Liver (tissue), 9 donors: Measurements from ENCODE around the gene C3. TPM values are rescaled to one million over a fixed set of nuclear protein-coding genes. Genes with fewer than 3 reads are reported as not detected.

Source experiments
- DNase-seq: peaks from one replicate; pipeline ENCODE4 v3.0.0-alpha.2; 2017; ENCODE audit warnings: low spot score
- H3K27ac ChIP-seq, 2 donors: one replicate each; pipeline ENCODE4 v1.7.0; 2013; ENCODE audit warnings: inconsistent platforms in 2 of 2, low read length in 2 of 2, control low read depth in 1 of 2, low read depth in 1 of 2, mild to moderate bottlenecking in 1 of 2
- H3K27me3 ChIP-seq, 4 donors: one replicate each; pipeline versions ENCODE4 v1.6.1 to v1.7.0; 2013; ENCODE audit warnings: low read length in 3 of 4, inconsistent platforms in 1 of 4, mild to moderate bottlenecking in 1 of 4, moderate library complexity in 1 of 4; ENCODE audit not compliant: control insufficient read depth in 4 of 4, insufficient read depth in 4 of 4
- H3K36me3 ChIP-seq, 4 donors: one replicate each; pipeline versions ENCODE4 v1.6.1 to v1.7.0; 2013; ENCODE audit warnings: low read length in 3 of 4, mild to moderate bottlenecking in 3 of 4, low read depth in 1 of 4, moderate library complexity in 1 of 4; ENCODE audit not compliant: control insufficient read depth in 4 of 4, insufficient read depth in 3 of 4
- H3K4me1 ChIP-seq, 4 donors: one replicate each; pipeline versions ENCODE4 v1.6.1 to v1.7.0; 2013; ENCODE audit warnings: low read length in 3 of 4, mild to moderate bottlenecking in 3 of 4, moderate library complexity in 1 of 4; ENCODE audit not compliant: control insufficient read depth in 4 of 4, insufficient read depth in 4 of 4
- H3K4me3 ChIP-seq, 3 donors: one replicate each; pipeline versions ENCODE4 v1.6.1 to v1.7.0; 2013; ENCODE audit warnings: low read length in 3 of 3, control low read depth in 1 of 3, low read depth in 1 of 3, mild to moderate bottlenecking in 1 of 3
- H3K9ac ChIP-seq, 2 donors: one replicate each; pipeline ENCODE4 v1.7.0; 2013; ENCODE audit warnings: low read length in 2 of 2, mild to moderate bottlenecking in 2 of 2, moderate library complexity in 2 of 2, control low read depth in 1 of 2, low read depth in 1 of 2
- H3K9me3 ChIP-seq, 4 donors: one replicate each; pipeline versions ENCODE4 v1.6.1 to v1.7.0; 2013; ENCODE audit warnings: low read length in 3 of 4; ENCODE audit not compliant: control insufficient read depth in 4 of 4
- EGR1 ChIP-seq, 2 donors: IDR thresholded peaks; 2 replicates each; pipeline ENCODE4 v1.6.1; 2016 to 2018; ENCODE audit warnings: antibody characterized with exemption in 2 of 2, low read depth in 2 of 2
- FOXA1 ChIP-seq: IDR thresholded peaks from 2 replicates; pipeline ENCODE4 v1.6.1; 2016; ENCODE audit warnings: antibody characterized with exemption
- FOXA2 ChIP-seq: IDR thresholded peaks from 2 replicates; pipeline ENCODE4 v1.6.1; 2016; ENCODE audit warnings: antibody characterized with exemption
- GABPA ChIP-seq, 2 donors: IDR thresholded peaks in 1 of 2; conservative IDR thresholded peaks in 1 of 2; 2 replicates each; pipeline ENCODE4 v1.6.1; 2016; ENCODE audit warnings: antibody characterized with exemption in 2 of 2, mild to moderate bottlenecking in 1 of 2, moderate library complexity in 1 of 2
- HNF4A ChIP-seq, 2 donors: conservative IDR thresholded peaks; 2 replicates each; pipeline ENCODE4 v1.6.1; 2016; ENCODE audit warnings: antibody characterized with exemption in 2 of 2, mild to moderate bottlenecking in 2 of 2
- HNF4G ChIP-seq: IDR thresholded peaks from 2 replicates; pipeline ENCODE4 v1.6.1; 2016; ENCODE audit warnings: antibody characterized with exemption
- JUND ChIP-seq, 2 donors: IDR thresholded peaks; 2 replicates each; pipeline ENCODE4 v1.6.1; 2016; ENCODE audit warnings: antibody characterized with exemption in 2 of 2
- MAX ChIP-seq: IDR thresholded peaks from 2 replicates; pipeline ENCODE4 v1.6.1; 2016; ENCODE audit warnings: antibody characterized with exemption
- NR2F2 ChIP-seq: IDR thresholded peaks from 2 replicates; pipeline ENCODE4 v1.6.1; 2016; ENCODE audit warnings: antibody characterized with exemption
- RAD21 ChIP-seq, 2 donors: IDR thresholded peaks; 2 replicates each; pipeline ENCODE4 v1.6.1; 2016; ENCODE audit warnings: antibody characterized with exemption in 2 of 2, mild to moderate bottlenecking in 2 of 2
- RXRA ChIP-seq, 2 donors: IDR thresholded peaks; 2 replicates each; pipeline ENCODE4 v1.6.1; 2017 to 2018; ENCODE audit warnings: antibody characterized with exemption in 2 of 2, mild to moderate bottlenecking in 1 of 2
- SP1 ChIP-seq: IDR thresholded peaks from 2 replicates; pipeline ENCODE4 v1.6.1; 2018; ENCODE audit warnings: antibody characterized with exemption, mild to moderate bottlenecking
- TAF1 ChIP-seq: conservative IDR thresholded peaks from 2 replicates; pipeline ENCODE4 v1.6.1; 2016; ENCODE audit warnings: antibody characterized with exemption, mild to moderate bottlenecking
- YY1 ChIP-seq: IDR thresholded peaks from 2 replicates; pipeline ENCODE4 v1.6.1; 2016; ENCODE audit warnings: antibody characterized with exemption, mild to moderate bottlenecking
- WGBS: extraction: QIAGEN DNeasy Blood & Tissue Kit; methylation state at CpG from one replicate; pipeline ENCODE4 v1.1.7; 2013; 5-methylcytosine and 5-hydroxymethylcytosine counted together
- polyA plus RNA-seq, 2 donors: library from polyadenylated mRNA; stranded (reverse) in 1 of 2; unstranded in 1 of 2; fragments of 200-250 nt in 1 of 2; fragments of >200 nt in 1 of 2; fragmentation: Nextera tagmentation in 1 of 2; extraction: Ambion mirVana in 1 of 2; gene quantifications; one replicate each; pipeline versions ENCODE4 v1.2.1 to v1.2.3, GENCODE V29; 2013 to 2015
- total RNA-seq, 2 donors: library from RNA; depleted of rRNA; stranded (reverse); fragments of >200 nt; gene quantifications; one replicate each; pipeline ENCODE4 v1.2.3, GENCODE V29; 2014
- TF ChIP-seq, protein P1 (sequence below): fragments of 150-350 bp; IDR thresholded peaks from 2 replicates; pipeline ENCODE4 v1.5.1; 2017; ENCODE audit warnings: improper control_type of control experiment, low read depth, low read length; ENCODE audit not compliant: missing input control
- TF ChIP-seq, protein P2 (sequence below): IDR thresholded peaks from 2 replicates; pipeline ENCODE4 v1.6.1; 2016; ENCODE audit warnings: antibody characterized with exemption
- TF ChIP-seq, protein P3 (sequence below): IDR thresholded peaks from 2 replicates; pipeline ENCODE4 v1.6.1; 2016; ENCODE audit warnings: antibody characterized with exemption, mild to moderate bottlenecking
- TF ChIP-seq, protein P4 (sequence below): IDR thresholded peaks from 2 replicates; pipeline ENCODE4 v1.6.1; 2016; ENCODE audit warnings: antibody characterized with exemption
- donor health status: healthy.
- donor health status: healthy.
- donor health status: healthy.
- donor health status: healthy.
- donor health status: healthy.

C3 gene
- total RNA-seq (1,000 to 10,000 TPM; 4,543 to 9,349 TPM), polyA plus RNA-seq (1,000 to 10,000 TPM; 7,734 to 8,295 TPM)

GRCh38 chr19:6720369-6721137 is at the start of gene C3:
TSS of gene C3 (minus strand) at chr19:6720650. CDS start at chr19:6720589, 61 bp downstream.
- Histone ChIP-seq H3K4me3 (peak within 1 kb of the TSS; percentile 74 to 99 (median 89)), H3K4me1 (peaks cover 5 to 58% (median 40%) of the 10 kb centered on the region in 4 donors), H3K27me3 (no peaks in the 10 kb centered on the region), H3K9ac (peak within 1 kb of the TSS; percentile 95 to 97), H3K9me3 (no peaks in the 10 kb centered on the region), H3K27ac (peak within 1 kb of the TSS; percentile 76 to 84), H3K36me3 (peaks cover 3 to 28% (median 22%) of the 10 kb centered on the region in 4 donors)
- TF ChIP-seq, protein P1, sequence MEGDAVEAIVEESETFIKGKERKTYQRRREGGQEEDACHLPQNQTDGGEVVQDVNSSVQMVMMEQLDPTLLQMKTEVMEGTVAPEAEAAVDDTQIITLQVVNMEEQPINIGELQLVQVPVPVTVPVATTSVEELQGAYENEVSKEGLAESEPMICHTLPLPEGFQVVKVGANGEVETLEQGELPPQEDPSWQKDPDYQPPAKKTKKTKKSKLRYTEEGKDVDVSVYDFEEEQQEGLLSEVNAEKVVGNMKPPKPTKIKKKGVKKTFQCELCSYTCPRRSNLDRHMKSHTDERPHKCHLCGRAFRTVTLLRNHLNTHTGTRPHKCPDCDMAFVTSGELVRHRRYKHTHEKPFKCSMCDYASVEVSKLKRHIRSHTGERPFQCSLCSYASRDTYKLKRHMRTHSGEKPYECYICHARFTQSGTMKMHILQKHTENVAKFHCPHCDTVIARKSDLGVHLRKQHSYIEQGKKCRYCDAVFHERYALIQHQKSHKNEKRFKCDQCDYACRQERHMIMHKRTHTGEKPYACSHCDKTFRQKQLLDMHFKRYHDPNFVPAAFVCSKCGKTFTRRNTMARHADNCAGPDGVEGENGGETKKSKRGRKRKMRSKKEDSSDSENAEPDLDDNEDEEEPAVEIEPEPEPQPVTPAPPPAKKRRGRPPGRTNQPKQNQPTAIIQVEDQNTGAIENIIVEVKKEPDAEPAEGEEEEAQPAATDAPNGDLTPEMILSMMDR: no peak
- TF ChIP-seq EGR1 (IDR thresholded peaks at IDR 0.05; ENCODE audit: low read depth in 2 of 2) (peak; percentile 56 to 91), SP1 (peak; percentile 100), HNF4A (conservative IDR thresholded peaks at IDR 0.05) (peak; percentile 99 to 100), TAF1 (peak; percentile 100), NR2F2 (peak; percentile 100), YY1 (peak; percentile 90), FOXA2 (peak; percentile 75), RXRA (IDR thresholded peaks at IDR 0.05) (peak; percentile 100), JUND (IDR thresholded peaks at IDR 0.05) (peak; percentile 71 to 80), RAD21 (IDR thresholded peaks at IDR 0.05) (peak; percentile 43 to 48), GABPA (IDR thresholded peaks at IDR 0.05 in 1 of 2, conservative IDR thresholded peaks at IDR 0.05 in 1 of 2) (peak in 1 of 2 donors; percentile 73), MAX (peak; percentile 99), HNF4G (peak; percentile 99), FOXA1 (peak; percentile 58)
- TF ChIP-seq, protein P2, sequence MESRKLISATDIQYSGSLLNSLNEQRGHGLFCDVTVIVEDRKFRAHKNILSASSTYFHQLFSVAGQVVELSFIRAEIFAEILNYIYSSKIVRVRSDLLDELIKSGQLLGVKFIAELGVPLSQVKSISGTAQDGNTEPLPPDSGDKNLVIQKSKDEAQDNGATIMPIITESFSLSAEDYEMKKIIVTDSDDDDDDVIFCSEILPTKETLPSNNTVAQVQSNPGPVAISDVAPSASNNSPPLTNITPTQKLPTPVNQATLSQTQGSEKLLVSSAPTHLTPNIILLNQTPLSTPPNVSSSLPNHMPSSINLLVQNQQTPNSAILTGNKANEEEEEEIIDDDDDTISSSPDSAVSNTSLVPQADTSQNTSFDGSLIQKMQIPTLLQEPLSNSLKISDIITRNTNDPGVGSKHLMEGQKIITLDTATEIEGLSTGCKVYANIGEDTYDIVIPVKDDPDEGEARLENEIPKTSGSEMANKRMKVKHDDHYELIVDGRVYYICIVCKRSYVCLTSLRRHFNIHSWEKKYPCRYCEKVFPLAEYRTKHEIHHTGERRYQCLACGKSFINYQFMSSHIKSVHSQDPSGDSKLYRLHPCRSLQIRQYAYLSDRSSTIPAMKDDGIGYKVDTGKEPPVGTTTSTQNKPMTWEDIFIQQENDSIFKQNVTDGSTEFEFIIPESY: peak; percentile 96
- TF ChIP-seq, protein P3, sequence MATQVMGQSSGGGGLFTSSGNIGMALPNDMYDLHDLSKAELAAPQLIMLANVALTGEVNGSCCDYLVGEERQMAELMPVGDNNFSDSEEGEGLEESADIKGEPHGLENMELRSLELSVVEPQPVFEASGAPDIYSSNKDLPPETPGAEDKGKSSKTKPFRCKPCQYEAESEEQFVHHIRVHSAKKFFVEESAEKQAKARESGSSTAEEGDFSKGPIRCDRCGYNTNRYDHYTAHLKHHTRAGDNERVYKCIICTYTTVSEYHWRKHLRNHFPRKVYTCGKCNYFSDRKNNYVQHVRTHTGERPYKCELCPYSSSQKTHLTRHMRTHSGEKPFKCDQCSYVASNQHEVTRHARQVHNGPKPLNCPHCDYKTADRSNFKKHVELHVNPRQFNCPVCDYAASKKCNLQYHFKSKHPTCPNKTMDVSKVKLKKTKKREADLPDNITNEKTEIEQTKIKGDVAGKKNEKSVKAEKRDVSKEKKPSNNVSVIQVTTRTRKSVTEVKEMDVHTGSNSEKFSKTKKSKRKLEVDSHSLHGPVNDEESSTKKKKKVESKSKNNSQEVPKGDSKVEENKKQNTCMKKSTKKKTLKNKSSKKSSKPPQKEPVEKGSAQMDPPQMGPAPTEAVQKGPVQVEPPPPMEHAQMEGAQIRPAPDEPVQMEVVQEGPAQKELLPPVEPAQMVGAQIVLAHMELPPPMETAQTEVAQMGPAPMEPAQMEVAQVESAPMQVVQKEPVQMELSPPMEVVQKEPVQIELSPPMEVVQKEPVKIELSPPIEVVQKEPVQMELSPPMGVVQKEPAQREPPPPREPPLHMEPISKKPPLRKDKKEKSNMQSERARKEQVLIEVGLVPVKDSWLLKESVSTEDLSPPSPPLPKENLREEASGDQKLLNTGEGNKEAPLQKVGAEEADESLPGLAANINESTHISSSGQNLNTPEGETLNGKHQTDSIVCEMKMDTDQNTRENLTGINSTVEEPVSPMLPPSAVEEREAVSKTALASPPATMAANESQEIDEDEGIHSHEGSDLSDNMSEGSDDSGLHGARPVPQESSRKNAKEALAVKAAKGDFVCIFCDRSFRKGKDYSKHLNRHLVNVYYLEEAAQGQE: peak; percentile 95
- TF ChIP-seq, protein P4, sequence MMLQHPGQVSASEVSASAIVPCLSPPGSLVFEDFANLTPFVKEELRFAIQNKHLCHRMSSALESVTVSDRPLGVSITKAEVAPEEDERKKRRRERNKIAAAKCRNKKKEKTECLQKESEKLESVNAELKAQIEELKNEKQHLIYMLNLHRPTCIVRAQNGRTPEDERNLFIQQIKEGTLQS: peak; percentile 89
- WGBS: 21% methylated on average over 4 of the region's 4 CpGs
- peak; percentile 67 for DNase-seq
